GM03348 (cell line): ENCODE results near the gene VWA8.

Source experiments
- DNase-seq: peaks from one replicate; pipeline ENCODE4 v3.0.0; 2012; ENCODE audit warnings: low spot score

Gene VWA8

GRCh38 chr13:41960637-41961465 is at the start of gene VWA8:
TSS of gene VWA8 (minus strand) at chr13:41961109. CDS start at chr13:41961015, 94 bp downstream.
- DNase-seq, result peak; percentile 91

DNA sequence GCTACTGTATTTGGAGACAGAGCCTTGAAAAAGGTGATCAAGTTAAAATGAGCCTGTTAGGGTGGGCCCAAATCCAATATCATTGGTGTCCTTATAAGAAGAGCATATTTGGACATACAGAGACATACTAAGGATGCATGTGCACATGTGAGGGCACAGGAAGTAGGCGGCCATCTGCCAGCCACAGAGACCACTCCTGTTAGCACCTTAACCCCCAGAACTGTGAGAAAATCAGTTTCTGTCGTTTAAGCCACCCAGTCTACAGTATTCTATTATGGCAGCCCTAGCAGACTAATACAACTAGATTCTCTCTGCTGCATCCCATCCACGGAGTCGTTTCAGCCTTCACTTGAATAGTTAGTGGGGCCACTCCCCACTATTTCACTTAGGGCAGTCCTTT is 48.1 kb upstream of the VWA8 start:
- DNase-seq, result no peak

DNA sequence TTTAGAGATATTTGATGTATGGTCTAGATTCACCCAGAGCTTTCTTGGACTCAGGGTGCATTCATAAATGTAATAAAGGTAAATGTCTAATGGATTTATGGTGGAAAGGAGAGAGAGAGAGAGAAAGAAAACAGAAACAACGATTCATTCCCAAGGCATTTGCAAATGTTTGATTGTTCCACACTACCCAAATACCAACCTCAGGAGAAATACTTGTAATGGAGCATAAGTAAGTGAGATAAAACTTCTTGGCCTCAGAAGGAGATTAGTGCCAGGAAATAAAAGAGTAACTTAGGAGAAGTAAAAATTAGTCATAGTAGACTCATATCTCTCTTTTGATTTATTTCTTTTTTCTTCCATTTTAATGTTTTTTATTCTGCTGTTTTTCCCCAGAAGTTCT is 46.9 kb upstream of the VWA8 start:
- DNase-seq, result peak; percentile 44

DNA sequence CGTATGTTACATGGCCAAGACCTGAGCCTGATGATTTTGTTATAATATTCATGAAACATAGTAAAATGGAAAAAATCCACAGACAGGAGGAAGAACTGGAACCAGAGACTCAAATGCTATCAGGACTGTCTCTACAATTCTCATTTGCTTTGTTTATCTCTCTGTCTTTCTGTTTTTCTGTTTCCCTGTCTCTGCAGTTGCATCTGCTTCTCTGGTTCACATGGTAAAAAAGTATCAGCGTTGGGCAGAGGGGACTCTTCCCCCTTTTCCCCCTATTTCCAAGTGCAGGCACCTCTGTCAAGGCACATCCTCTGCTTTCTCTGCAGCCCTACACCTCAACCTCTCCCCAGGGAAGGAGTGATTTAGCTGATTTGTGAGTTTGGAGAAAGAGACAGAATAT is 41.2 kb upstream of the VWA8 start:
- no peak for DNase-seq

DNA sequence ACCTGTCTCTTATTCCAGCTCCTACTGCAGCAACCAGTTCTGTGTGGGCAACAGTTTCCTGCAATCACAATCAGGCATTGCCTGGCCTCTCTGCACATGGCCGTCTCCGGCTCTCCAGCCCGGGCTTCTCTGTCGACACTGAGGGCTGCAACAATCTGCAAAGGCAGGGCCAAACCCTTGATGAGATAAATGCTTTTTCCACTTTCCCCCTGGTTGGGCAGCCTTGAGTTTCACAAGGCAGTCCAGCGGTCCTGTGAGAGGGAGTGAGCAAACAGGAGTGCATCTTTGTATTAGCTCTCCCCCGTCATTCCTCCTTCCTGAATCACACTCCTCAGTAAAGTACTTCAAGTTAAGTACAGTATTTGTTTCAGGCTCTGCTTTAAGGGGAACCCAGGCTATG is 40.7 kb upstream of the VWA8 start:
- peak; percentile 85 for DNase-seq

DNA sequence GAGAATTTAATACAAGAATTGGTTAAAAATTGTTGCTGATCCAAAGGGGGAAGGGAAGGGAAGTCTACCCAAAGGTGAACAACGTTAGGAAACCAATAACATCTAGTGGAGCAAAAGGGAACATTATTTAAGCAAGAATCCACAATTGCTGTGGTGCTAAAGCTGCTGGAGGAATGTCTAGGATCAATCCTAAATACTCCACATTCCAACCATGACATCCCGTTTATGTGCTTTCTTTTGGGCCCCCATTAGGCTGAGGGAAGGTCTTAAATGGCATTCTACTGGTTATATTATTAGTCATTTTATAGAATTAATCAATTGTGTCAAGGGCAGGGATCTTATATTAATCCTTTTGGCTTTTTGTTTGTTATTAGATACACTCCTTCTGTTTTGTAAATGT is 39.9 kb upstream of the VWA8 start:
- peak; percentile 18 for DNase-seq

DNA sequence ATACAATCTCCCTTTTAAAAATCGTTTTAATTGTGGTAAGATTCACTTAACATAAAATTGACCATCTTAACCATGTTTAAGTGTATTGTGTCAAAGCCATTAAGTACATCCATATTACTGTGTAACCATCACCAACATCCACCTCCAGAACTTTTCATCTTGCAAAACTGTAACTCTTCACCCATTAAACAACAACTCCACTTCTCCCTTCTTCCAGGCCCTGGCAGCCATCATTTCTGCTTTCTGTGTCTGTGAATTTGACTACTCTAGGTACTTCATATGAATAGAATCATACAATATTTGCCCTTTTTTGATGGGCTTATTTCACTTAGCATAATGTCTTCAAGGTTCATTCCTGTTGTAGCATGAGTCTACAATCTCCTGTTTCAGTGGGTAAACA is 36.5 kb upstream of the VWA8 start:
- no peak for DNase-seq

- peak; percentile 57 for DNase-seq
These were observed 35.0 kb upstream of the VWA8 start for GRCh38 chr13:41995946-41996345.

DNA sequence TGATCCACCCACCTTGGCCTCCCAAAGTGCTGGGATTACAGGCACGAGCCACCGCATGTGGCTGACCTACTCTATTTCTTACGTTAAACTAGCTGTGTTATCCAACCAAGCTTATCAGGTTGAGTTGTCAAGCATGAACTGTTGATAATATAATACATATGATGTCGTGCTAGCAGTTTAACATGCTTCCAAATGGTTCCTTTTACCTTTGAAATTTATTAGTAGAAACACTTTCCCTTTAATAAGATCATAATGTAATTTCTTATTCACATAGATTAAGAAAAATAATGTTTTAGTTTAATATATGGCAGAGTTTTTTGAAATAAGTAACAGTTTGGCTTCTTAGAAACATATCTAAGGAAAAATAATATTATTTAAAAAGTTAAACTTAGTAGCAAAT is 34.4 kb upstream of the VWA8 start:
- no peak for DNase-seq

GRCh38 chr13:41994696-41995095 is 33.8 kb upstream of the VWA8 start:
- DNase-seq, result no peak

DNA sequence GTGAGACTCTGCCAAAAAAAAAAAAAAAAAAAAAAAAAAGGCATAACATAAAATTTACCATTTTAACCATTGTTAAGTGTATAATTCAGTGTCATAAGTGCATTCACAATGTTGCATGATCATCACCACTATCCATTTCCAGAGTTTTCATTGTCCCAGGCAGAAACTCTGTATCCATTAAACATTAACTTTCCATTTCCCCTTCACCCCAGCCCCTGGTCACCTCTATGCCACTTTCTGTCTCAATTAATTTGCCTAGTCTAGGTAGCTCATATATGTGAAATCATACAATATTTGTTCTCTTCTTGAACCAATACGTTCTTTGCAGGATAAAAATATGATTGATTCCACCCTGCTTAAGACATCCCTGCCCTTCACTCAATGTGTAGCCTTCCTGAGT is 31.0 kb upstream of the VWA8 start:
- DNase-seq, result no peak

GRCh38 chr13:41988244-41988643 is 27.3 kb upstream of the VWA8 start:
- DNase-seq, result no peak

- DNase-seq, result peak; percentile 27
These were observed 25.0 kb upstream of the VWA8 start for GRCh38 chr13:41985788-41986508.

GRCh38 chr13:41981951-41982715 is 21.2 kb upstream of the VWA8 start:
- no peak for DNase-seq

- DNase-seq, result no peak
These were observed 17.1 kb upstream of the VWA8 start for GRCh38 chr13:41978007-41978406.

- no peak for DNase-seq
These were observed 15.6 kb upstream of the VWA8 start for GRCh38 chr13:41976476-41976875.

GRCh38 chr13:41974262-41974900 is 13.5 kb upstream of the VWA8 start:
- DNase-seq, result no peak

- no peak for DNase-seq
These were observed 12.4 kb upstream of the VWA8 start for GRCh38 chr13:41973247-41973741.

DNA sequence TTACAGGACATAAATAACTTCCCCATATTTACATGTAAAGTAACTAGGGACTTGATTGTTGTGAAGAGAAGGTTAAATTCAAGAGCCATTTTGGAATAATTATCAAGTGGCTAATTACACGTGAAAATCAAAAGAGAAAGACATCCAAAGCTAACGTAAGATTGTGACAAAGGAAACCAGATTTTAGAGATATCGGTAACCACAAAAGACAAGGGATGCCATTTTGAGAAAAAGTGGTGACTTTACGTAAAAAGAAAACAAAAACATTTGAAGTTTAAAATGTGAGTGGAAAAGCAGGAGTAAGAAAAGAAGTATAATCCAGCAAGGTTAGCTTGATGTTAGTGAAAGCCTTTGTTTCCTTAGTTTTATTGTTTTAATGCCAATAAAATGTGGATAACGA is 10.9 kb upstream of the VWA8 start:
- no peak for DNase-seq

DNA sequence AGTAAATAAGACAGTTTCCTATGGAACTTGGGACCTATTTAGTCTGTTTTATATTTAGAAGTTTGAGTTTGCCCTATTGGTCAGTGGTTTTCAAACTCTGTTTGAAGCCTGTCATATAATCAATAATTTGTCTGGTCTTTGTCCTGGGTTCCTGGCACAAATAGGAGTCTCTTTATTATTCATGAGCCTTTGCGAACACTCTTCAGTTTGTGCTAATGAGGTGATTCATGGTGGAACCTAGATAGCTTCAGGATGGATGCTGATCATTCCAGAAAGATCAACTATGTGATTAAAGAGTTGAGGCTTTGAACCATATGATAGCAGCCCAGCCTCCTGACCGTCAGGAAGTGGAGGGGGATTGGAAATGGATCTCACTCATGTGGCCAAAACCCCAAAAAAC is 10.0 kb upstream of the VWA8 start:
- no peak for DNase-seq

- DNase-seq, result no peak
These were observed 9.1 kb upstream of the VWA8 start for GRCh38 chr13:41970022-41970421.

GRCh38 chr13:41969072-41969471 is 8.2 kb upstream of the VWA8 start:
- DNase-seq, result no peak
